GM21786 (cell line): ENCODE data around the gene TOR3A.
"Not testable (repeated sequence)": the region's sequence is repeated elsewhere in the genome, so short reads cannot be mapped to it uniquely, and the experiment has no call there.

Experiments
- ATAC-seq: cut with Tn5 transposase; IDR thresholded peaks from one replicate; pipeline ENCODE4 v1.9.1; 2021; ENCODE audit not compliant: unreplicated experiment

Gene TOR3A

DNA sequence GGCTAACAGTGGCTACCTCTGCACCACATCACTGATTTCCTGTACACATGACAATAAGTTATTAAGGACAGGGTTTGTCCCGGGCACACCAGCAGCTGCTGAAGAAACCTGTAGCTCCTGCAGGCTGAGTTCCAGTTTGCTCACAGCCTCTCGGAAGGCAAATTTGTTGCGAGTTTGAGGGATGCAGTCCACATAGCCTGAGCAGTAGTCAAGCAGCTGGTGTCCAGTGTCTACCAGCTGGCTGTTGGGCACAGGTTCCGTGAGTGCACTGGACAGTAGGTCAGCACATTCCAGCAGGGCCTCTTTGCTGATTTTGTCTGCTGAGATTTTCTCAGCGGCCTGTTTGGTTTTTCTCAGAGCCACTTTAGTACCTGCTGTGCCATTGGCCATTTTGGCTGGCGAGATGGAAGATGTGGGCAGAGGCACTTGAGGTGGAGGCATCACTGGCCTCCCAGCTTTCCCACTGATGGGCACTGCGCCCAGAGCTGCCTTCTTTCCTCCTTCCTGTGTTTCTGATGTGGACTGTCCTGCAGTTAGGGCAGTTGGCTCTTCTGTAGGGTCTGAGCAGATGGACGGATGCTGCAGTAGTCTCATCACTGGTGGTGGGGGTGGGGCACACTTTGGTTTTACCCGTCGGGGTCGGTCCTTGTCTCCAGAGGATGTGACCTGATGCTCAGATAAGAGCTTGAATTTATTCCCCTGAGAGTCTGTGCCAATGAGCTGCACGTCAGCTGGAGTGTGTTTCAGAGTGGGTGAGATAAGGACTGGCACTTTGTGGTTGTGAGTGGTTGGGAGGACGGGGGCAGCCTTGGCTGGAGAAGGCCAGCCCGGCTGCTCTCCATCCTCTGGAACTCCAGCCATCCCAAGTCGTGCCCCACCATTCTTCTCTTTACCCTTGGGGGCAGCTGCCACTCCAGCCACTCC, 26.1 kb downstream of the TOR3A start:
- no peak for ATAC-seq

DNA sequence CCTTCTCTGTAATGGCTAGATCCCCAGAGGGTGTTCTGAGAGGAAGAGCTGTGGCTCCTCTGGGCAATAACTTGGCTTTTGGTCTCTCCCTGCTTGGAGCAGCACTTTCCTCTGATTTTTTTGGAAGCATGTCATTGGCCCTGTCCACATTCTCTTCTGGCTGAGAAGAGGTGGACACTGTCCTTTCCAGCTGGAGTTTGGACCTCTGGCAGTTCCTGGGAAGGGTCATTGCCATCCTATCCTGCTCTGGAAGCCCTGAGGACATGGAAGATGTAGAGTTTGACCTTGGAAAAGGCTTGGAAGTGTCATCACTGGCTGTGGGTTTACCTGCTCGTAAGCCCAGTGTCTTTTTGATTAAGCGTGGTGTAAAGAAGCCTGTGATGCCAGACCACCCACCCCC, 26.8 kb downstream of the TOR3A start:
- ATAC-seq, result no peak

DNA sequence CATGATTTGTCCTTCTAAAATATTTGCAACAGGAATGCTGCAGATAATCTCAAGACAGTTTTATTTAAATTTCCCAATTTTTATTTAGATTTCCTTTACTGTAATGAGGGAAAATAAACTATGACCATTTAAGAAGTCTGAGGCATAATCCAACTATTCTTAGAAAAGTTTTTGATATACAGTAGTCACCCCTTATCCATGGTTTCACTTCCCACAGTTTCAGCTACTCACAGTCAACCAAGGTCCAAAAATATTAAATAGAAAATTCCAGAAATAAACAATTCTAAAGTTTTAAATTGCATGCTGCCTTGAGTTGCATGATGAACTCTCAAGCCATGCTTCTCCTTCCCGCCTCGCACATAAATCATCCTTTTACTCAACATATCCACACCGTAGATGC, 33.3 kb downstream of the TOR3A start:
- no peak for ATAC-seq

DNA sequence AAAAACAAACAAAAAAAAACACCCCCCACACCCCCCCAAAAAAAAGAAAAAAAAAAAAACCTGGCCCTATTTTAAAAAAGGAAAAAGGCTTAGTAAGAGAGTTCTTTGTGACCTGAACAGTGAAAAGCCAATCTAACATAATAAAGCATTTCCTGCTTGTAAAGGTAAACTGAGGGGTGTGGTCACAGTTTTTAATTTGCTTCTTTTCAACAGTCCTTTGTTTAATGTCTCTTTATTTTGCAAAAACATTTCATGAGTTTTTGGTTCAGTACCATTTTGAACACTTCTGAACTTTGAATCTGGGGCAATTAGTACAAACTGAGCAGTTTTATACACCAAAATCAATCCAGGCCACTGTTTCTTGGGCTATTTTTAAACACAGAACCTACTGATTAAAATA, 37.6 kb downstream of the TOR3A start:
- ATAC-seq, result no peak

DNA sequence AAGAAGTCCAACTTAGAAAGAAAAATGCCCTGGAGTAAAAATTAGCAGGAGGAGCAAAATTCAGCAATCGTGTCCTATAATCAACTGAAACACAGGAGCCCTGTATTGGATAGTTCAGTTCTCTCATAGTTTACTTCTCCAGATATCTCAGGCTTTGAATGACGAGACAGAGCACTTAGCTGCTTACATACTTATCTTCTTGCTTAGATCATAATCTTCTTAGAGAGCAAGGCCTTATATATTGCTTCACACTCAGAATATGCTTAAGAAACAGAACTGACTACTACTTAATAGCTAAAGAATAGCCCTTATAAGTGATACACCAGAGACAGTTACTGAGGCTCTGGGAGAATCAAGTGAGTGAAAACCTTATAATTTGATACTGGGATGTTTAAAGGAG, 38.9 kb downstream of the TOR3A start:
- ATAC-seq, result no peak

DNA sequence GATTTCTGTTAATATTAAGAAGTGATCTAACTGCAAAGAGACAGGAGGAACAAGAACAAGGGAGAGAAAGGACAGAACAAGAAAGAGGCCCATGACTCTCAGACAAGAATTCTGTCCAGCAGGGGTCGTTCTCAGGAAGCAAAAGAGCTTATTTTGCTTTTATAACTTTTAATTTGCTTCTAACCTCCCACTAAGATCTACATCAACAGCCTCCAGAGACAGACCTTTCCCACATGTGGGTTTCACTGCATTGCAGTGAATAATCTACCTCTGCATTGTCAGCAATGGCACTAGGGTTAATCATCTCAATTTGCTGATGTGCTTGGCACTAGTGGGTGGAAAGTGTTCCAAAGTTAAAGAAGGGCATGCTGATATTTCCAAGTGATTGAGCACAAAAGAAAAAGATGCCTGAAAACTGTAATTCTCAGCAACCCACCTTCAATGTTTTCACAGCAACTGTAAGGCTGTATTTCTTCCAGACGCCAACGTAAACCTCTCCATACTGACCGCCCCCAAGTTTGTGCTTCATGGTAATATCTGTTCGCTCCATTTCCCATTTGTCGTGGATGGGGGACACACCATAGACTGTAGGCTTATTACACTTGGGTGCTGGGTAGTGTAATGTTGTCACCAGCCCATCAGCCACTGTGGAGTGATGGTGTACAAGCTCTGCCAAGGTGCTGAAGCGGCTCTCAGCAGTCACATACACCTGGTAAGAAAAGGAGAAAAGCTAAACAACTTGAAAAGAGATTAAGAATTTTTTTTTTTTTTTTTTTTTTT, 39.5 kb downstream of the TOR3A start:
- ATAC-seq, result no peak

DNA sequence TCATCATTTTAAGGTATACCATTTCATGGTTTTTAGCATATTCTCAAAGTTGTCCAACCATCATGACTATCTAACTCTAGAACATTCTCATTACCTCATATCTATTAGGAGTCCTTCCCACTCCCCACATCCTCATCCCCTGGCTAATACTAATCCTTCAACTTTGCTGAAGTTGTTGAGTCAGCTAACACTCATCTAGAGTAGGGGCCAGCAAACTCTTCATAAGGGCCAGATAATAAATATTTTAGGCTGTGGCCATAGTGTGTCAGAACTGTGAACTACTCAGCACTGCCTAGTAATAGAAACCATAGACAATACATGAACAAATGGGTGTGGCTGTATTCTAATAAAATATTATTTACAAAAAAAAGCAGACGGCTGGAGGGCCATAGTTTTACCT, 43.0 kb downstream of the TOR3A start:
- no peak for ATAC-seq

DNA sequence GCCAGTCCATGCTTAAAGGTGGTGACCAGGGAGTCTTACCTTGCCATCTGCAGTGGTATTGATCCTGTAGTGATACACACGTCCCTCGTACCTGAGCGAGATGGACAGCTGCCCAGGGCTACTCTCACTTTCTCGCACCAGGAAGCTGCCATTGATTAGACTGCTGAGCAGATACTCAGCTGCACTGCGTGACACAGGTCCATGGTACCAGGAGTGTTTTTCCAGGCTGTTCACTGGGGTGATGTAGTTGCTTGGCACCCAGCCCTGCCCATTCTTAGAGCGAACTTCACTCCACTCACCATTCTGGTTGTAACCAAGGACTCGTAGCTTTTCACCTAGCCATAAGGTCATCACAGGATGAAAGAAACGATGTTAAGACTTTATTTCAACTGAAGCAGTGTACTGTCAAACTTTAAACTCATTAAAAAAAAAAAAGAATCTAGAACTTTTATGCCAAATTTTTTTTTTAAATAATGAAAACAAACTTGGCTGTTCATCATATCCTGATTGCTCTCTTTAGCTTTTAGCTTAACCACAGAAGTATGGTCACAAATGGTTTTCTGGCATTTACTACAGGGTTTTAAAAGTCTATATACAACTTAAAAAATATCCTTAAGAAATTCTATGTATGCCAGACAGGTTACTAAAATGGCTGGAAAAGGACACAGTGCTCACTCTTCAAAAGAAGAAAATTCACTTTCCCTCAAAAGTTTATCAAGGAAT, 44.6 kb downstream of the TOR3A start:
- ATAC-seq, result no peak

DNA sequence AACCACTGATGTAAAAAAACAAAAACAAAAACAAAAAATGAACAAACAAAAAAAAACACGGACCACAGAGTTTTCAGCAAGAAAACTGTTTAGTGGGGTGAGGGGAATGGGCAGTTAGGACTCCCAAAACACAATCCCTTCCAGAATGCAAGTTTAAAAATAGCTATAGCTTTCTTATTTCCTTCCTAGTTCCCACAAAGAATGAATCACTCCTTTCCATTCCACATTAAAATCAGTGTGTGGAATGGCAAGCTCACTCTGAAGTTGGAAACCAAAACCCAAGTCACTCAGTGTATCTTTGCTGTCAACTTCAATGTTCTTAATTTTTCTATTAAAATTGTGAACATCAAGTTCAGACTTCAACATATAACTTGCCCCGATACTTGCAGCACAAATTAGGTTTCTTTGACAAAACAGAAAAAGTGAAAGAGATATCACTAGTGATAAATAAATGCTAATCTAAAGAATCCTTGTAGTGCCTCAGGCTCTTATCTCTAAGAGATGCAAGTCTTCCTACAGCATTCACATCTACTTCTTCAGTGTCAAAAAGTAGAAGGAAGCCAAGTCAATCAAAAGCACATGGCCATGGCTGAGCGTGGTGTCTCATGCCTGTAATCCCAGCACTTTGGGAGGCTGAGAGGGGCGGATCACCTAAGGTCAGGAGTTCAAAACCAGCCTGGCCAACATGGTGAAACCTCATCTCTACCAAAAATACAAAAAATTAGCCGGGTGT, 45.5 kb downstream of the TOR3A start:
- no peak for ATAC-seq

DNA sequence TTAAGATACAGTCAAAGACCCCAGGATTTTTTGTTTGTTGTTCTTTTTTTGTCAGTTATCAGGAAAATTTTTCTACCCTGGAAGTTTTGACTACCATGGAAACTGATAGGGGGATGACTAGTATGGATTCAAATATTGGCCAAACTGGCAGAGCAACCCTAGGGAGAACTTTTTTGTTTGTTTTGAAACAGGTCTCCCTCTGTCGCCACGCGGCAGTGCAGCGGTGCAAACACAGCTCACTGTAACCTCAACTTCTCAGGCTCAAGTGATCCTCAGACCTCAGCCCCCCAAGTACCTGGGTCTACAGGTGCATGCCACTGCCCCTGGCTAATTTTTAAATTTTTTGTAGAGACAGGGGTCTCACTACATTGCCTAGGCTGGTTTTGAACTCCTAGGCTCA, 46.6 kb downstream of the TOR3A start:
- no peak for ATAC-seq

DNA sequence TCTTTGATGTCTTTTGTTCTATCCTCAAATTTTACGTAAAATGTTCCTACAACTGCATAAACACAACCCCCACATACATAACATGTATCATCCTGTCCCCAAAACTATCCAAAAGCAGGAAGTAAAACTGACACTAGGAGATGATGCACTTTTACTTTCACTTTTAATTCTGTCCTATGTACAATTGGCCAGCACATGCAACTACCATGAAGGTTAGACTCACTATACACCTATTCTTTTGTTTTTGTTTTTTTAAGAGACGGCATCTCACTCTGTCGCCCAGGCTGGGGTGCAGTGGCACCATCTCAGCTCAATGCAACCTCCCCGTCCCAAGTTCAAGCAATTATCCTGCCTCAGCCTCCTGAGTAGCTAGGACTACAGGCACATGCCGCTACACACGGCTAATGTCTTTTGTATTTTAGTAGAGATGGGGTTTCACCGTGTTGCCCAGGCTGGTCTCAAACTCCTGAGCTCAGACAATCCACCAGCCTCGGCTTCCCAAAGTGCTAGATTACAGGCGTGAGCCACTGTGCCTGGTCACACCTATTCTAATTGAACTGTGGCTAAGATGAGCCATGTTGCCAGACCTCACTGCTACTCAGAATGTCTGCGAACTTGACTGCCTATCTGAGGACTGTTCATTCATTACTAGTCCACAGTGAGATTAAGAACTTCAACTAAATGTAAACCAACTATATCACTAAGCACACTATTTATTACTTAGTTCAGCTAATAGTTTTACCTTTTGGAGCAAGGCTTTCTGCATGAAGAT, 48.0 kb downstream of the TOR3A start:
- ATAC-seq, result peak; percentile 99

DNA sequence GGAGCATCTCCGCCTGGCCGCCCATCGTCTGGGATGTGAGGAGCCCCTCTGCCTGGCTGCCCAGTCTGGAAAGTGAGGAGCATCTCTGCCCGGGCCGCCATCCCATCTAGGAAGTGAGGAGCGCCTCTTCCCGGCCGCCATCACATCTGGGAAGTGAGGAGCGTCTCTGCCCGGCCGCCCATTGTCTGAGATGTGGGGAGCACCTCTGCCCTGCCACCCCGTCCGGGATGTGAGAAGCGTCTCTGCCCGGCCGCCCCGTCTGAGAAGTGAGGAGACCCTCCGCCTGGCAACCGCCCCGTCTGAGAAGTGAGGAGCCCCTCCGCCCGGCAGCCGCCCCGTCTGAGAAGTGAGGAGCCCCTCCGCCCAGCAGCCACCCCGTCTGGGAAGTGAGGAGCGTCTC, 53.3 kb downstream of the TOR3A start:
- ATAC-seq, result not testable (repeated sequence)

DNA sequence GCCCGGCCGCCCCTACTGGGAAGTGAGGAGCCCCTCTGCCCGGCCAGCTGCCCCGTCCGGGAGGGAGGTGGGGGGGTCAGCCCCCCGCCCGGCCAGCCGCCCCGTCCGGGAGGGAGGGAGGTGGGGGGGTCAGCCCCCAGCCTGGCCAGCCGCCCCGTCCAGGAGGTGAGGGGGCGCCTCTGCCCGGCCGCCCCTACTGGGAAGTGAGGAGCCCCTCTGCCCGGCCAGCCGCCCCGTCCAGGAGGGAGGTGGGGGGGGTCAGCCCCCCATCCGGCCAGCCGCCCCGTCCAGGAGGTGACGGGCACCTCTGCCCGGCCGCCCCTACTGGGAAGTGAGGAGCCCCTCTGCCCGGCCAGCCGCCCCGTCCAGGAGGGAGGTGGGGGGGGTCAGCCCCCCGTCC, 53.8 kb downstream of the TOR3A start:
- not testable (repeated sequence) for ATAC-seq

DNA sequence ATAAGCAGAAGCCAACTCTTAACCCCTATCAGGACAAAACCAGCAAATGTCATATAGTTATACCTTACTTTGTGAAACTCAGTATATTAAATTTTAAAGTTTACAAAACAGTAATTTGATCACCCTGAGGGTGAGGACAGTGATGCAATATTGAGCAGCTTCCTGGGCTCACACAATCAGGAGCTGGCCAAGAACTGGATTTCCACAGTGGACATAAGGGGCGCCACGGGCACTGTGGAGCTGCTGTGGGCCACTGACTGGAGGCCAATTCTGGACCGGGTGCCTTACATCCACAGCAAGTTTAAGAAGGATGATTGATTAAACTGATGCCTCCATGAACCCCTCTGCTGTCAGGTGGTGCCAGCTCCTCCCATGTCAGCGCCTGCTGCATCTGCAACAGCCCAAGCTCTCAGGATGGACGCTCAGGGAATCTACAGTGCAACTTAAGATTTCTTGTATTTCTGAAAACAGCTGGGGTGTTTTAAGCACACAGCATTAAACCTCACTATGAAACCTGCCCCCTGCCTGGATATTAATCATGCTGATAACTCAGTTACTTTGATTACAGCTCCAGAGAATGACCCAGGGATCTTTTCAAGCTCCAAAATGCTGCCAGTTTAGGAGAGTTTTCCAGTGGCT, 55.9 kb downstream of the TOR3A start:
- no peak for ATAC-seq

DNA sequence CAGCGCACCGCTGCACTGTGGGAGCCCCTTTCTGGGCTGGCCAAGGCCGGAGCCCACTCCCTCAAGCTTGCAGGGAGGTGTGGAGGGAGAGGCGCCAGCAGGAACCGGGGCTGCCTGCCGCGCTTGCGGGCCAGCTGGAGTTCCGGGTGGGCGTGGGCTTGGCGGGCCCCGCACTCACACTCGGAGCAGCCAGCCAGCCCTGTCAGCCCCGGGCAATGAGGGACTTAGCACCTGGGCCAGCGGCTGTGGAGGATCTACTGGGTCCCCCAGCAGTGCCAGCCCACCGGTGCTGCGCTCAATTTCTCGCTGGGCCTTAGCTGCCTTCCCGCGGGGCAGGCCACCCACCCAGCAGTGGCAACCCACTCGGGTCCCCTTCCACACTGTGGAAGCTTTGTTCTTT, 56.9 kb downstream of the TOR3A start:
- ATAC-seq, result not testable (repeated sequence)

DNA sequence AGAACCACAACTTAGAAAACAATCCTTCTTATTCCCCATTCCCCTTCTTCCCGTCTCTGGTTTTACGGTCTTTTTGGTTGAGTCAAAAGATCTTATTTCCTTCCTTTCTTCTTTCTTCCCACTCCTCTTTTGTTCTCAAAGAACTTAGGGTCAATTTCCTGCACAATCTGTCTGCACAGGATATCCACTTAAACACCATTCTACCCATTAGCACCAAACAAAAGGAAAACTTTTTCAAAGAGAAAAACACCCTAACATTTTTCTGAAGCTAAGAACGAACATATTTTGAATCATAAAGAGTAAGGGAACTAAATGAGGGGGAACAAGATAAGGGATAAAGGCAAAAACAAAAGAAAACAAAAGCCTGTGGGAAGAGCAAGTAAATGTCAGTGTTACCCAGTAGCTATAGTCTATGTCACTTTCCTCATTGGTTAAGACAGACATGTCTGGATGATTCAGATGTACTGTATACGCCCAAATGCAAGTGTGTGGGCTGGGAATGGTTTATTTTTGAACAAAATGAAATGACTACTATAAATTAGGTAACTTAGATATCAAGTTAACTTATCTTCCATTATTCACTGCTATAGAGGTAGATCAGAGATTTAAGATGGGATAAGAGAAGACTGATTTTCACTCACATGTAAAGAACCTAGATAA, 59.9 kb downstream of the TOR3A start:
- ATAC-seq, result no peak

DNA sequence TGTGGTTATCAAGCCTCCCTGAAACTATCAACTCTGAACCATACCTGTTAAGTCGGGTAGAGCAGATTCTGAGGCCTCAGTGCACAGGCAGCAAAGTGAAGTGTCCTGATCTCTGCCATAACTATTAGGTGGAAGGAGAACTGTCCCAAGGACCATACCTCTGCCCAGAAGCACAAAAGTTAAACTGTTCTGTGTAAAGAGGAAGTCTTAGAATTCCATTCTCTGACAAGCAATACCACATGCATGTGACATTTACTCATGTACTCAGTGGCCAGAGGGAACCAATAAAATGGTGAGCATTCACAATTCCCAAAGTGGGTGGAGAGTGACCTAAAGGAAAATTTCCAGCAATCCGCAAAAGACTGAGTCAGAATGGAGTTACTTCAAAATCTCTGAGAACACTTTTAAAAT, 61.0 kb downstream of the TOR3A start:
- ATAC-seq, result no peak

DNA sequence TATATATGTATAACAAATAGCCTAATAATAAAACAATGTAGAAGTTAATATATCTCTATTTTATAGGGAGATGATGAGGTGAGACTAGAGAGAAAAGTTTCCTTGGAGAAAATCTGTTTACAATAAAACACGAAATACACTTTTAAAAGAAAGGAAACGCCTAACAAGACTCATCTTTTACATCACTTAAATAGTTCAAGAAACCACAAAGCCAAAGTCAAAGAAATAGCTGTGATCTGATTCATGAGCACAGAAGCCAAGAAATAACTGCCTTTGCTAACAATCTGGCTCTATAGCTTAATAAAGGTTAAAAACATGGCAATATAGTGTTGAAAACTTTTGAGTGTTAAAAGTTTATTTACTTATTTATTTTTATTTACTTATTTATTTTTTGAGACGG, 61.5 kb downstream of the TOR3A start:
- ATAC-seq, result no peak

DNA sequence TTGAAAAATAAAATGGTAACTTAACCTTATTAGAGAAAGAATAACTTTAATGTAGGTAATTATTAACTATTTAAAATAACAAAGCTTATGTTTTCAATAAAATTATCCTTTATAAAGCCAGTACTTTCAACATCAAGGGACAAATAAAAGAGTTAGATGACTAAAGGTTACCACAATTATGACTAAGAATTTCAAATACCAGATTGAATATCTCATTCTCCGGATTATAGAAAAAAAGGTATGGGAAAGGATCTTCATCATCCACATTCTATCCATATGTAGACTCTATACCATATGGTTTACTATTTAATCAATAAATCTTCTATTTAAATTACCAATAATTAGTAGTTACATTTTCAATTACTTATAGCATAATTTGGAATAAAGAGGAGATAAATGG, 62.8 kb downstream of the TOR3A start:
- no peak for ATAC-seq
